Measurements from ENCODE around the gene KCTD20.

The KCTD20 gene

GRCh38 chr6:36536873-36537547 is 94.2 kb downstream of the KCTD20 start:
- DNase-seq (ENCODE audit: low read depth in 2 of 2) = no peak

- DNase-seq (ENCODE audit: low read depth in 2 of 2) = no peak
Observed at GRCh38 chr6:36539814-36540568, 97.2 kb downstream of the KCTD20 start.

Data from stimulated activated CD4-positive, alpha-beta T cell treated with anti-CD3 and anti-CD28 coated beads, Interleukin-12 subunit alpha, Interleukin-12 subunit beta, amount 100 ng/mL, for 24 hours (primary cell).